ENCODE data around the gene UNC13B. TPM values are rescaled to one million over a fixed set of nuclear protein-coding genes. Genes with fewer than 3 reads are reported as not detected.
"Not testable (repeated sequence)": the region's sequence is repeated elsewhere in the genome, so short reads cannot be mapped to it uniquely, and the experiment has no call there.

UNC13B gene
- total RNA-seq, 2 donors from 2014 or later: 12.9 to 14.6 TPM

- peaks cover 0 to 4% of the 10 kb centered on the region in 2 donors for H3K4me1 ChIP-seq
- H3K36me3 ChIP-seq: peaks cover 14% of the 10 kb centered on the region
- DNase-seq (ENCODE audit: low spot score): no peak
- no peak for TF ChIP-seq CTCF (IDR thresholded peaks at IDR 0.05)
- H3K9me3 ChIP-seq: no peaks in the 10 kb centered on the region
- H3K4me3 ChIP-seq: no peak overlapping the region
- H3K27ac ChIP-seq: no peak overlapping the region
- no peaks in the 10 kb centered on the region for H3K27me3 ChIP-seq
These were observed 246.0 kb downstream of the UNC13B start for GRCh38 chr9:35407846-35408245.

GRCh38 chr9:35409434-35409833, 247.6 kb downstream of the UNC13B start:
- DNase-seq (ENCODE audit: low spot score); H3K4me1 ChIP-seq; H3K9me3 ChIP-seq; H3K36me3 ChIP-seq; H3K27me3 ChIP-seq; H3K4me3 ChIP-seq; H3K27ac ChIP-seq: not testable (repeated sequence)

GRCh38 chr9:35414889-35415288, 253.1 kb downstream of the UNC13B start:
- no peak for DNase-seq (ENCODE audit: low spot score)

GRCh38 chr9:35415402-35416097, 253.7 kb downstream of the UNC13B start:
- Histone ChIP-seq H3K27me3 (no peaks in the 10 kb centered on the region), H3K27ac (no peak overlapping the region), H3K9me3 (no peaks in the 10 kb centered on the region), H3K4me1 (no peaks in the 10 kb centered on the region), H3K36me3 (no peaks in the 10 kb centered on the region), H3K4me3 (no peak overlapping the region)
- no peak for DNase-seq (ENCODE audit: low spot score)
- no peak for TF ChIP-seq CTCF (IDR thresholded peaks at IDR 0.05)

More at GRCh38 chr9:35414889-35415288, 253.1 kb downstream of the UNC13B start:
- no peak for TF ChIP-seq CTCF (IDR thresholded peaks at IDR 0.05)
- no peak overlapping the region for H3K4me3 ChIP-seq
- H3K27me3 ChIP-seq: no peaks in the 10 kb centered on the region
- no peaks in the 10 kb centered on the region for H3K36me3 ChIP-seq
- H3K9me3 ChIP-seq: no peaks in the 10 kb centered on the region
- H3K4me1 ChIP-seq: no peaks in the 10 kb centered on the region
- no peak overlapping the region for H3K27ac ChIP-seq

GRCh38 chr9:35416098-35416427, 254.3 kb downstream of the UNC13B start:
- H3K4me3 ChIP-seq: no peak overlapping the region
- DNase-seq (ENCODE audit: low spot score): no peak
- no peaks in the 10 kb centered on the region for H3K9me3 ChIP-seq

GRCh38 chr9:35422346-35422745, 260.5 kb downstream of the UNC13B start:
- DNase-seq (ENCODE audit: low spot score): no peak
- TF ChIP-seq CTCF (IDR thresholded peaks at IDR 0.05): no peak
- Histone ChIP-seq H3K27ac (no peak overlapping the region), H3K4me3 (no peak overlapping the region), H3K36me3 (no peaks in the 10 kb centered on the region), H3K4me1 (no peaks in the 10 kb centered on the region), H3K9me3 (no peaks in the 10 kb centered on the region), H3K27me3 (no peaks in the 10 kb centered on the region)

More at GRCh38 chr9:35416098-35416427, 254.3 kb downstream of the UNC13B start:
- H3K36me3 ChIP-seq: no peaks in the 10 kb centered on the region
- no peak overlapping the region for H3K27ac ChIP-seq
- no peaks in the 10 kb centered on the region for H3K4me1 ChIP-seq
- TF ChIP-seq CTCF (IDR thresholded peaks at IDR 0.05): no peak
- H3K27me3 ChIP-seq: no peaks in the 10 kb centered on the region
